Measurements from ENCODE around the gene CFHR5. TPM values are rescaled to one million over a fixed set of nuclear protein-coding genes. Genes with fewer than 3 reads are reported as not detected.

Gene CFHR5
- total RNA-seq, 1 experiment from 2014 or later: not detected

DNA sequence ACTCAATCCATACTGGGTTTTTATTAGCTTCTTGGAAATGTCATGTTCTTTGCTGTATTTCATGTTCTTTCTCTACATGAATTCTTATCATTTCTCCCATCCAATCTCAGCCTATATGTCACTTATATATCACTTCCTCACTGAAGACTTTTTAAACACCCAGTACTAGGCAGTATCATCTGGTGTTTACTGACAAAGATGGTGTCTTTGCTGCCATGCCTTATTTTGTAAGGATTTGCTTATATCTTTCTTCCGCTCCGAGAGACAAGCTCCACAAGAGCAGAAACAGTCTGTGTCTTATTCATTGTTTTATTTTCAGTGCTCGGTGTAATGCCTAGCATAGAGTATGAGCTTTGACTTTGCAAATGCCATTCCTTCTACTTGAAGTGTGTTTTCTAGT is 59.5 kb downstream of the CFHR5 start:
- intact Hi-C loops (cut with micrococcal nuclease; ENCODE audit: unreplicated experiment): no loop called here
- Mint-ChIP-seq H3K9me3 (ENCODE audit: low read depth, unreplicated experiment) (no peaks in the 10 kb centered on the region), H3K27ac (ENCODE audit: unreplicated experiment) (no peak overlapping the region), H3K27me3 (ENCODE audit: unreplicated experiment) (no peaks in the 10 kb centered on the region), H3K36me3 (ENCODE audit: insufficient read depth, unreplicated experiment) (no peaks in the 10 kb centered on the region), H3K4me1 (ENCODE audit: low read depth, unreplicated experiment) (peaks cover 16% of the 10 kb centered on the region), H3K4me3 (ENCODE audit: low read depth, unreplicated experiment) (no peak overlapping the region)
- BruUV-seq (replicated peaks): no TSS peak
- no peak for DNase-seq
- TF ChIP-seq, protein P1, sequence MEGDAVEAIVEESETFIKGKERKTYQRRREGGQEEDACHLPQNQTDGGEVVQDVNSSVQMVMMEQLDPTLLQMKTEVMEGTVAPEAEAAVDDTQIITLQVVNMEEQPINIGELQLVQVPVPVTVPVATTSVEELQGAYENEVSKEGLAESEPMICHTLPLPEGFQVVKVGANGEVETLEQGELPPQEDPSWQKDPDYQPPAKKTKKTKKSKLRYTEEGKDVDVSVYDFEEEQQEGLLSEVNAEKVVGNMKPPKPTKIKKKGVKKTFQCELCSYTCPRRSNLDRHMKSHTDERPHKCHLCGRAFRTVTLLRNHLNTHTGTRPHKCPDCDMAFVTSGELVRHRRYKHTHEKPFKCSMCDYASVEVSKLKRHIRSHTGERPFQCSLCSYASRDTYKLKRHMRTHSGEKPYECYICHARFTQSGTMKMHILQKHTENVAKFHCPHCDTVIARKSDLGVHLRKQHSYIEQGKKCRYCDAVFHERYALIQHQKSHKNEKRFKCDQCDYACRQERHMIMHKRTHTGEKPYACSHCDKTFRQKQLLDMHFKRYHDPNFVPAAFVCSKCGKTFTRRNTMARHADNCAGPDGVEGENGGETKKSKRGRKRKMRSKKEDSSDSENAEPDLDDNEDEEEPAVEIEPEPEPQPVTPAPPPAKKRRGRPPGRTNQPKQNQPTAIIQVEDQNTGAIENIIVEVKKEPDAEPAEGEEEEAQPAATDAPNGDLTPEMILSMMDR (IDR thresholded peaks at IDR 0.05; ENCODE audit: unreplicated experiment): no peak
- CTCF ChIA-PET: no interaction called here

DNA sequence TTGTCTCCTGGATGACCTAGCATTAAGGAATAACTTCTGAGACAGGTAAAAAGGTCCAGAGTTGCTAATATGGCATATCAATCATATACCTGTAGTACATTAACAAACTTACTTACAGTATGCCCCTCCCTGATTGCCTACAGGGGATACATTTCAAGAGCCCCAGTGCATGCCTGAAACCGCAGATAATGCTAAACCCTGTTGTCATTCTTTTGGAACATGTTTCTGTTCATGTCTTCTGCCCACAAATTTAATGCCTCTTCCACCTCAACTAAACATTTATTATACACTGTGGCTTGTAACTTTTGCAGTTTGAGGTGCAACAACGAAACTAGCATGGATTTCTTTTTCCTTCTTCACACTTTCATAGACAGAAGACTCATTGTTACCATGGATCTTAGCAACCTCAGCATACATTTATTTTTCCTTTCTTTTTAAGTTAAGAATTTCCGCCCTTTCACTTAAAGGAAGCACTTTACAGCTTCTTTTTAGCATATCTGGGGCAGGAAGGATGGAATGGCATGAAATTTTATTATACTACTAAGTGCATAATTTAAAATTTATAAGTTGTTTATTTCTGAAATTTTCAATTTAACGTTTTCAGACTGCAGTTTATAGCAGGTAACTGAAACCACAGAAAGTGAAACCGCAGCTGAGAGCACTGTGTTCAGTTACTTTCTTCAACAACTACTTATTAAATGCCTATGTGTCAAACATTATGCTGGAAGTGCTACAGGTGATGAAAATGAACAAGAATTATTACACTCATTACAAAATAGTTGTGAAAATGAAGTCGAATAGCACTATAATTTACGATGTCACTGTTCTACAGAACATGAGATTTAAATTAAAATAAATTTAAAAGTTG is 64.4 kb downstream of the CFHR5 start:
- intact Hi-C loops (cut with micrococcal nuclease; ENCODE audit: unreplicated experiment): no loop called here
- Mint-ChIP-seq H3K27me3 (ENCODE audit: unreplicated experiment) (no peaks in the 10 kb centered on the region), H3K9me3 (ENCODE audit: low read depth, unreplicated experiment) (no peaks in the 10 kb centered on the region), H3K4me3 (ENCODE audit: low read depth, unreplicated experiment) (no peak overlapping the region), H3K27ac (ENCODE audit: unreplicated experiment) (no peak overlapping the region), H3K4me1 (ENCODE audit: low read depth, unreplicated experiment) (peaks cover 10% of the 10 kb centered on the region), H3K36me3 (ENCODE audit: insufficient read depth, unreplicated experiment) (no peaks in the 10 kb centered on the region)
- CTCF ChIA-PET: no interaction called here
- no TSS peak for BruUV-seq (replicated peaks)
- no peak for DNase-seq
- TF ChIP-seq, protein P1 (IDR thresholded peaks at IDR 0.05; ENCODE audit: unreplicated experiment): no peak

- TF ChIP-seq, protein P1 (IDR thresholded peaks at IDR 0.05; ENCODE audit: unreplicated experiment): no peak
- no peaks in the 10 kb centered on the region for H3K27me3 Mint-ChIP-seq (ENCODE audit: unreplicated experiment)
- H3K4me3 Mint-ChIP-seq (ENCODE audit: low read depth, unreplicated experiment): no peak overlapping the region
- no peaks in the 10 kb centered on the region for H3K9me3 Mint-ChIP-seq (ENCODE audit: low read depth, unreplicated experiment)
- H3K27ac Mint-ChIP-seq (ENCODE audit: unreplicated experiment): no peak overlapping the region
- intact Hi-C loops (cut with micrococcal nuclease; ENCODE audit: unreplicated experiment): no loop called here
- CTCF ChIA-PET: no interaction called here
- no peak for DNase-seq
- H3K36me3 Mint-ChIP-seq (ENCODE audit: insufficient read depth, unreplicated experiment): no peaks in the 10 kb centered on the region
- H3K4me1 Mint-ChIP-seq (ENCODE audit: low read depth, unreplicated experiment): peaks cover 10% of the 10 kb centered on the region
- BruUV-seq (replicated peaks): no TSS peak
These were observed 65.5 kb downstream of the CFHR5 start for GRCh38 chr1:197042676-197043341.

DNA sequence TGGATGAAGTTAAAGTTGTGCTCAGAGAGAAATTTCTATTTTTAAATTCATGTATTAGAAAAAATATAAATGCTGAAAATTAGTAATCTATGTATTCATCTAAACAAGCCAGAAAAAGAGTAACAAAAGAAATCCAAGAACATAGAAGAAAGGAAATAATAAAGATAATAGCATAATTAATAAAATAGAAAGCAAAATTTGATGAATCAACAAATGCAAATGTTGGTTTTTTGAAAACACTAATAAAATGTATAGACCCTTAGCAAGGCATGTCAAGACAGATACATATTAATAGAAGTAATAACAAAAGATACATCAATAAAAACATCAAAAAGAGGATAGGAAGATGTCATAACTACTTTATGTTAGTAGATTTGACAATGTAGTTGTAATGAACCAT is 71.7 kb downstream of the CFHR5 start:
- TF ChIP-seq, protein P1 (IDR thresholded peaks at IDR 0.05; ENCODE audit: unreplicated experiment): no peak
- Mint-ChIP-seq H3K27me3 (ENCODE audit: unreplicated experiment) (no peaks in the 10 kb centered on the region), H3K9me3 (ENCODE audit: low read depth, unreplicated experiment) (peaks cover 4% of the 10 kb centered on the region), H3K36me3 (ENCODE audit: insufficient read depth, unreplicated experiment) (no peaks in the 10 kb centered on the region), H3K4me3 (ENCODE audit: low read depth, unreplicated experiment) (no peak overlapping the region), H3K4me1 (ENCODE audit: low read depth, unreplicated experiment) (peaks cover 10% of the 10 kb centered on the region), H3K27ac (ENCODE audit: unreplicated experiment) (no peak overlapping the region)
- no TSS peak for BruUV-seq (replicated peaks)
- intact Hi-C loops (cut with micrococcal nuclease; ENCODE audit: unreplicated experiment): no loop called here
- DNase-seq: no peak
- CTCF ChIA-PET: no interaction called here

Other genes with a start within 250 kb of the CFHR5 start
- gene CFHR3, start 202.7 kb upstream of the CFHR5 start, total RNA-seq (2022): not detected in 2 replicates
- not detected in 2 replicates for gene CFHR1, start 157.8 kb upstream of the CFHR5 start, total RNA-seq (2022)
- not detected in 2 replicates for gene CFHR4, start 89.5 kb upstream of the CFHR5 start, total RNA-seq (2022)
- gene CFHR2, start 33.8 kb upstream of the CFHR5 start, total RNA-seq (2022): not detected in 2 replicates
- not detected in 2 replicates for gene F13B, start 89.7 kb downstream of the CFHR5 start, total RNA-seq (2022)
- gene ASPM, start 169.1 kb downstream of the CFHR5 start, total RNA-seq (2022): 36.3 and 44.0 TPM in 2 replicates
- gene ZBTB41, start 223.7 kb downstream of the CFHR5 start, total RNA-seq (2022): 19.6 and 20.1 TPM in 2 replicates